Measurements from ENCODE around the gene SUFU.

SUFU gene

GRCh38 chr10:102583435-102584417 is 80.0 kb downstream of the SUFU start:
- no peak overlapping the region for H3K4me3 ChIP-seq (ENCODE audit: low read depth, low read length)
- peak; percentile 71 for TF ChIP-seq CTCF (IDR thresholded peaks at IDR 0.05; ENCODE audit: borderline replicate concordance, insufficient read depth, low read depth, low read length)

DNA sequence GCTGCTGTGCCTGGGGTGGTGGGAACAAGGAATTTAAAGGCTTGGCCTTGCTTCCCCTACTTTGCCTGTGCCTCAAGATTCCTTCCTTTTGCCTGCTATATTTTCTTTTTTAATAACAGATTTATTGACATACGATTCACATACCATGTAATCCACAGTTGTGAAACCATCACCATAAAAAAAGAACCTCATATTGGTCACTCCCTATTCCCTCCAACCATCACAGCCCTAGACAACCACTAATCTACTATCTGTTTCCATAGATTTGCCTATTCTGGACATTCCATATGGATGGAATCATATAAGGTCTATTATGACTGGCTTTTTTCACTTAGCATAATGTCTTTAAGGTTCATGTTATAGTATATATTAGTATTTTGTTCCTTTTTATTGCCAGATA is 81.3 kb downstream of the SUFU start:
- no peak overlapping the region for H3K4me3 ChIP-seq (ENCODE audit: low read depth, low read length)
- no peak for TF ChIP-seq CTCF (IDR thresholded peaks at IDR 0.05; ENCODE audit: borderline replicate concordance, insufficient read depth, low read depth, low read length)

DNA sequence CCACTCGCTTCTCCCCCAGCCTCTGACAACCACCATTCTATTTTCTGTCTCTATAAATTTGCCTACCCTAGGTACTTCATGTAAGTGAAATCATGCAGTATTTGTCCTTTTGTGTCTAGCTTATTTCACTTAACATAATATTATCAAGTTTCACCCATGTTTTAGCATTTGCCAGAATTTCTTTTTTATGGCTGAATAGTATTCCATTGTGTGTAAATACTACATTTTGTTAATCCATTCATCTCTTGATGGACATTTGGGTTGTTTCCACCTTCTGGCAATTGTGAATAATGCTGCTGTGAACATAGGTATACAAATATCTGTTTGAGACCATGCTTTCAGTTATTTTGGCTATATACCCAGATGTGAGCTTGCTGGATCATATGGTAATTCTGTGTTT is 83.1 kb downstream of the SUFU start:
- H3K4me3 ChIP-seq (ENCODE audit: low read depth, low read length) = no peak overlapping the region
- no peak for TF ChIP-seq CTCF (IDR thresholded peaks at IDR 0.05; ENCODE audit: borderline replicate concordance, insufficient read depth, low read depth, low read length)

DNA sequence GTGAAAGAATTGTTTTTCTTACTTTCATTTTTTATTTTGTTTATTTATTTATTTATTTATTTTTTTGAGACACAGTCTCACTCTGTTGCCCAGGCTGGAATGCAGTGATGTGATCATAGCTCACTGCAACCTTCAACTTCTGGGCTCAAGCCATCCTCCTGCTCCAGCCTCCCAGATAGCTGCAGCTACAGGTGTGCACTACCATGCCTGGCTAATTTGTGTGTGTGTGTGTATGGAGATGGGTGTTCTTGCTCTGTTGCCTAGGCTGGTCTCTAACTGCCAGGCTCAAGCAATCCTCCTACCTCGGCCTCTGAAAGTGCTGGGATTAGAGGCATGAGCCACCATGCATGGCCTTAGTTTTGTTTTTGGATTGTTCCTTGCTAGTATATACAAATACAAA is 85.1 kb downstream of the SUFU start:
- no peak overlapping the region for H3K4me3 ChIP-seq (ENCODE audit: low read depth, low read length)
- TF ChIP-seq CTCF (IDR thresholded peaks at IDR 0.05; ENCODE audit: borderline replicate concordance, insufficient read depth, low read depth, low read length) = no peak

DNA sequence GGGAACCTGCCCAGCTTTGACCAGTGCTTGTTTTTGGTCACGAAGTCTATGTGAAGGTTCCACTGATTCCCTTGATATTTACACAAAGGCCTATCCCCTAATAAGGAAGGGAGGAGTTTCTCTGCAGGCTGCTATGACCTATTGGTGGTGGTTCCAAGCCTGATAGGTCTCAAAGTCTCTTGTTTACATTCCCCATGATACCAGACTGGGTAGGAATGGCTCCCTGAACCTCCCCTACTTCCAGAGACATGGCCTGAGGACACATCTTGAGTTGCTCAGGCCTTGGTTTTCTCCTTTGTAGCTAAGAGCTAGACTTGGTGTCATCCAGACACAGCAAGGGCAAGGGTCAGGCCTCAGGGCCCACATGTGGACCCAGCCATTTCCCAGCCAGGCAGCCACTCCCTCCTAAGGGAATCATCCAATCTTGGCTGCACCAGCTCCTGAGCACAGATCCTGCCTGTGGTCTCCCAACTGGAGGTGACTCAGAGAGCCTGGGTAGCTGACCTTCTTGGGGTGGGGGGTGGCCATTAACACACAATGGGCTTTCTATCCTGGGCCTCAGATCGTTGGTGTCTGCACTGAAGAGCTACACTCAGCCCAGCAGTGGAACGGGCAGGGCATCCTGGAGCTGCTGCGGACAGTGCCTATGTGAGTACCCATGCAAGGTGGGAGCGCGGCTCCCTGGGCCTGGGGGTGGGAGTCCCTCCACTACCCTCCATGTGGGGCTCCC is 89.5 kb downstream of the SUFU start:
- no peak overlapping the region for H3K4me3 ChIP-seq (ENCODE audit: low read depth, low read length)
- no peak for TF ChIP-seq CTCF (IDR thresholded peaks at IDR 0.05; ENCODE audit: borderline replicate concordance, insufficient read depth, low read depth, low read length)

DNA sequence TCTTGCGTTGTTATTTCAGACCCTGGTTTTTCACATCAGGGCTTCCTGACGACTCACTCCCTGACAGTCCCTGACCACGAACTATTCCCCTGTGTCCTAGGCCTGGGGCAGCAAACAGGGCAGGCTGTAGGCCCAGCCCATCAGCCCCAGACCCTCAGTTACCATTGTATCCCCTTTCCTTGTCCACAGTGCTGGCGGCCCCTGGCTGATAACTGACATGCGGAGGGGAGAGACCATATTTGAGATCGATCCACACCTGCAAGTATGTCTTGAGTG is 90.0 kb downstream of the SUFU start:
- no peak overlapping the region for H3K4me3 ChIP-seq (ENCODE audit: low read depth, low read length)
- no peak for TF ChIP-seq CTCF (IDR thresholded peaks at IDR 0.05; ENCODE audit: borderline replicate concordance, insufficient read depth, low read depth, low read length)

- H3K4me3 ChIP-seq (ENCODE audit: low read depth, low read length) = no peak overlapping the region
- TF ChIP-seq CTCF (IDR thresholded peaks at IDR 0.05; ENCODE audit: borderline replicate concordance, insufficient read depth, low read depth, low read length) = no peak
Measured at GRCh38 chr10:102595293-102595692, 91.5 kb downstream of the SUFU start.
